HG03159 (cell line): ENCODE data around the gene GTF2A1.
"Not testable (repeated sequence)": the region's sequence is repeated elsewhere in the genome, so short reads cannot be mapped to it uniquely, and the experiment has no call there.

ENCODE experiments used
- ATAC-seq: cut with Tn5 transposase; IDR thresholded peaks from one replicate; pipeline ENCODE4 v1.9.1; 2021; ENCODE audit warnings: mild to moderate bottlenecking, moderate library complexity; ENCODE audit not compliant: unreplicated experiment

The GTF2A1 gene

GRCh38 chr14:81233615-81234014, 12.9 kb upstream of the GTF2A1 start:
- ATAC-seq, result no peak

GRCh38 chr14:81231540-81231939, 10.8 kb upstream of the GTF2A1 start:
- ATAC-seq, result no peak

GRCh38 chr14:81224222-81224621, 3.5 kb upstream of the GTF2A1 start:
- no peak for ATAC-seq

- not testable (repeated sequence) for ATAC-seq
These were observed 3.0 kb upstream of the GTF2A1 start for GRCh38 chr14:81223788-81224187.

- no peak for ATAC-seq
These were observed 1.9 kb upstream of the GTF2A1 start for GRCh38 chr14:81222691-81223090.

GRCh38 chr14:81222126-81222525, 1.4 kb upstream of the GTF2A1 start:
- no peak for ATAC-seq

- no peak for ATAC-seq
These were observed 882 bp upstream of the GTF2A1 start for GRCh38 chr14:81221579-81222102.

GRCh38 chr14:81220580-81220829, 254 bp downstream of the GTF2A1 start:
- ATAC-seq, result no peak

GRCh38 chr14:81219759-81220579, 790 bp downstream of the GTF2A1 start:
- peak; percentile 9 for ATAC-seq

- ATAC-seq, result peak; percentile 55
These were observed 1.5 kb downstream of the GTF2A1 start for GRCh38 chr14:81219210-81219758.

GRCh38 chr14:81211844-81212243, 8.9 kb downstream of the GTF2A1 start:
- ATAC-seq, result peak; percentile 79

- no peak for ATAC-seq
These were observed 11.5 kb downstream of the GTF2A1 start for GRCh38 chr14:81209167-81209836.

- no peak for ATAC-seq
These were observed 12.3 kb downstream of the GTF2A1 start for GRCh38 chr14:81208489-81208888.

GRCh38 chr14:81206115-81206514, 14.6 kb downstream of the GTF2A1 start:
- ATAC-seq, result peak; percentile 45

- no peak for ATAC-seq
These were observed 15.1 kb downstream of the GTF2A1 start for GRCh38 chr14:81205639-81206038.

- ATAC-seq, result no peak
These were observed 20.7 kb downstream of the GTF2A1 start for GRCh38 chr14:81200054-81200453.

- no peak for ATAC-seq
These were observed 21.7 kb downstream of the GTF2A1 start for GRCh38 chr14:81199084-81199483.

- no peak for ATAC-seq
These were observed 22.1 kb downstream of the GTF2A1 start for GRCh38 chr14:81198651-81199050.

- ATAC-seq, result peak; percentile 70
These were observed 26.7 kb downstream of the GTF2A1 start for GRCh38 chr14:81193924-81194633.

- no peak for ATAC-seq
These were observed 28.2 kb downstream of the GTF2A1 start for GRCh38 chr14:81192594-81192993.

GRCh38 chr14:81187832-81188522, 32.8 kb downstream of the GTF2A1 start:
- peak; percentile 92 for ATAC-seq
